ENCODE measurements around the gene KIAA1671. TPM values are rescaled to one million over a fixed set of nuclear protein-coding genes. Genes with fewer than 3 reads are reported as not detected.

The KIAA1671 gene
- total RNA-seq, 4 donors from 2014 or later = 20.9 to 41.8 (median 28.4) TPM

DNA sequence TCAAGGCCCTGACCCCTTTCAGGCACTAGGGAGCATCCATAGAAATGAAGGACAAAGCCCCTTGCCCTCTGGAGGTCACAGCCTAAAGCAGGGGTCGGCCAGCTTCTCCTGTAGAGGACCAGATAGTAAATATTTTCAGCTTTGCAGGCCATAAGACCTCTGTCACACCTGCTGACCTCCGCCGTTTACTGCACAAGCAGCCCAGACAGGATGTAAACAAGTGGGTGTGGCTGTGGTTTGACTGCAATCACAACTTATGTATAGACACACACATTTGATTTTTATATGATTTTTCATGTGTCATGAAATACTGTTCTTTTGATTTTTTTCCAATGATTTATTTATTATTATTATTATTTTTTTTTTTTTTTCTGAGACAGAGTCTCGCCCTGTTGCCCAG lies 34.3 kb downstream of the KIAA1671 start:
- no peak for TF ChIP-seq EP300 (IDR thresholded peaks at IDR 0.05)
- no peak for TF ChIP-seq POLR2AphosphoS5 (IDR thresholded peaks at IDR 0.05)
- no peak for TF ChIP-seq POLR2A (IDR thresholded peaks at IDR 0.05)
- TF ChIP-seq, protein P1, sequence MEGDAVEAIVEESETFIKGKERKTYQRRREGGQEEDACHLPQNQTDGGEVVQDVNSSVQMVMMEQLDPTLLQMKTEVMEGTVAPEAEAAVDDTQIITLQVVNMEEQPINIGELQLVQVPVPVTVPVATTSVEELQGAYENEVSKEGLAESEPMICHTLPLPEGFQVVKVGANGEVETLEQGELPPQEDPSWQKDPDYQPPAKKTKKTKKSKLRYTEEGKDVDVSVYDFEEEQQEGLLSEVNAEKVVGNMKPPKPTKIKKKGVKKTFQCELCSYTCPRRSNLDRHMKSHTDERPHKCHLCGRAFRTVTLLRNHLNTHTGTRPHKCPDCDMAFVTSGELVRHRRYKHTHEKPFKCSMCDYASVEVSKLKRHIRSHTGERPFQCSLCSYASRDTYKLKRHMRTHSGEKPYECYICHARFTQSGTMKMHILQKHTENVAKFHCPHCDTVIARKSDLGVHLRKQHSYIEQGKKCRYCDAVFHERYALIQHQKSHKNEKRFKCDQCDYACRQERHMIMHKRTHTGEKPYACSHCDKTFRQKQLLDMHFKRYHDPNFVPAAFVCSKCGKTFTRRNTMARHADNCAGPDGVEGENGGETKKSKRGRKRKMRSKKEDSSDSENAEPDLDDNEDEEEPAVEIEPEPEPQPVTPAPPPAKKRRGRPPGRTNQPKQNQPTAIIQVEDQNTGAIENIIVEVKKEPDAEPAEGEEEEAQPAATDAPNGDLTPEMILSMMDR (IDR thresholded peaks at IDR 0.05) = no peak
- 59 to 60% methylated on average over 2 to 3 of the region's 4 CpGs for WGBS, 2 donors (ENCODE audit: low coverage in 1 of 2)
- H3K9me3 ChIP-seq = no peaks in the 10 kb centered on the region
- H3K4me3 ChIP-seq = no peak overlapping the region
- no peaks in the 10 kb centered on the region for H3K36me3 ChIP-seq
- no peak for ATAC-seq
- peaks cover 0 to 47% (median 7%) of the 10 kb centered on the region in 3 donors for H3K4me1 ChIP-seq
- no peak overlapping the region for H3K27ac ChIP-seq
- H3K27me3 ChIP-seq = no peaks in the 10 kb centered on the region

DNA sequence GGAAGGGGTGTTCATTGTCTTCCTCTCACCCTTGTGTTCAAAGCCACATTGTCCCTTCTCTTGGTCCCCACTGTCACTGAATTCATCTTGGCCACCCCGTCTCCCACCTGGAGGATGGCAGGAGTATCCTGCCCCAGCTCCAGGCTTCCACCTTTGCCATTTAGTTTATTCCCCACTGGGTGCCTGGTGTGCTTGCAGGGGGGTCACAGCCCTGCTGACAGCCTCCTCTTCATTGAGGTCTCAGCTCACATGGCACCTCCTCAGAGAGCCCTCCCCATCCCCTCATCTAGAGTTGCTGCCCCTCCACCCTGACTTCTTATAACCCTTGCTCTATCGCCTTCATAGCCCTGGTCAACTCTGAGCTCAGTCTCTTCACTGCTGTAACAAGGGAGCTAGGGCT lies 36.6 kb downstream of the KIAA1671 start:
- TF ChIP-seq POLR2AphosphoS5 (IDR thresholded peaks at IDR 0.05) (no peak), POLR2A (IDR thresholded peaks at IDR 0.05) (no peak), EP300 (IDR thresholded peaks at IDR 0.05) (no peak)
- TF ChIP-seq, protein P1 (IDR thresholded peaks at IDR 0.05) = no peak
- H3K4me3 ChIP-seq = no peak overlapping the region
- peak overlapping the region in 3 of 4 donors; percentile 33 to 70 (median 68) for H3K27ac ChIP-seq
- H3K36me3 ChIP-seq = no peaks in the 10 kb centered on the region
- peaks cover 0 to 42% (median 7%) of the 10 kb centered on the region in 3 donors for H3K4me1 ChIP-seq
- no peaks in the 10 kb centered on the region for H3K27me3 ChIP-seq
- no peaks in the 10 kb centered on the region for H3K9me3 ChIP-seq
- WGBS, 2 donors (ENCODE audit: low coverage in 1 of 2) = 100% methylated on average over 1 of the region's 2 CpGs; no CpG with 5 or more reads in 1 of the 2 donors
- no peak for ATAC-seq

- no peak overlapping the region for H3K4me3 ChIP-seq
- ATAC-seq = peak; percentile 37
- whole genome bisulfite sequencing, 2 donors (ENCODE audit: low coverage in 1 of 2) = 43 to 60% methylated on average over 2 to 5 of the region's 5 CpGs
- no peaks in the 10 kb centered on the region for H3K9me3 ChIP-seq
- H3K4me1 ChIP-seq = peaks cover 0 to 42% (median 7%) of the 10 kb centered on the region in 3 donors
- H3K27ac ChIP-seq = peak overlapping the region in 3 of 4 donors; percentile 33 to 70 (median 68)
- TF ChIP-seq, protein P1 (IDR thresholded peaks at IDR 0.05) = no peak
- TF ChIP-seq POLR2AphosphoS5 (IDR thresholded peaks at IDR 0.05) = no peak
- TF ChIP-seq EP300 (IDR thresholded peaks at IDR 0.05) = no peak
- no peak for TF ChIP-seq POLR2A (IDR thresholded peaks at IDR 0.05)
- H3K27me3 ChIP-seq = no peaks in the 10 kb centered on the region
- no peaks in the 10 kb centered on the region for H3K36me3 ChIP-seq
These were observed 37.0 kb downstream of the KIAA1671 start for GRCh38 chr22:24989541-24989951.

GRCh38 chr22:24990344-24990905 lies 37.9 kb downstream of the KIAA1671 start:
- H3K9me3 ChIP-seq = no peaks in the 10 kb centered on the region
- WGBS, 2 donors (ENCODE audit: low coverage in 1 of 2) = 80% methylated on average over 1 of the region's 10 CpGs; no CpG with 5 or more reads in 1 of the 2 donors
- no peaks in the 10 kb centered on the region for H3K36me3 ChIP-seq
- peaks cover 0 to 43% (median 7%) of the 10 kb centered on the region in 3 donors for H3K4me1 ChIP-seq
- no peak for ATAC-seq
- H3K27ac ChIP-seq = peak overlapping the region in 3 of 4 donors; percentile 33 to 70 (median 68)
- no peak overlapping the region for H3K4me3 ChIP-seq
- no peaks in the 10 kb centered on the region for H3K27me3 ChIP-seq
- TF ChIP-seq, protein P1 (IDR thresholded peaks at IDR 0.05) = no peak
- TF ChIP-seq EP300 (IDR thresholded peaks at IDR 0.05) = no peak
- no peak for TF ChIP-seq POLR2A (IDR thresholded peaks at IDR 0.05)
- no peak for TF ChIP-seq POLR2AphosphoS5 (IDR thresholded peaks at IDR 0.05)

- ATAC-seq = no peak
- H3K36me3 ChIP-seq = no peaks in the 10 kb centered on the region
- no peak overlapping the region for H3K27ac ChIP-seq
- no peaks in the 10 kb centered on the region for H3K9me3 ChIP-seq
- WGBS, 2 donors (ENCODE audit: low coverage in 1 of 2) = 14 to 93% methylated on average over 1 to 3 of the region's 7 CpGs
- H3K27me3 ChIP-seq = no peaks in the 10 kb centered on the region
- H3K4me3 ChIP-seq = no peak overlapping the region
- TF ChIP-seq POLR2A (IDR thresholded peaks at IDR 0.05) (no peak), POLR2AphosphoS5 (IDR thresholded peaks at IDR 0.05) (no peak), EP300 (IDR thresholded peaks at IDR 0.05) (no peak)
- TF ChIP-seq, protein P1 (IDR thresholded peaks at IDR 0.05) = no peak
- peaks cover 0 to 58% (median 16%) of the 10 kb centered on the region in 3 donors for H3K4me1 ChIP-seq
These were observed 40.4 kb downstream of the KIAA1671 start for GRCh38 chr22:24992946-24993345.

All from gastroesophageal sphincter (tissue), 4 donors.